Measurements from ENCODE around the gene CAV1.

GRCh38 chr7:116562529-116563121 lies 37.8 kb downstream of the CAV1 start:
- TF ChIP-seq NCOA5 (CRISPR knock-in tag; IDR thresholded peaks at IDR 0.05), result no peak
- no peak for TF ChIP-seq EP300 (IDR thresholded peaks at IDR 0.05; ENCODE audit: low read depth in 2 of 2, low read length in 2 of 2)
- TF ChIP-seq EP300 (CRISPR knock-in tag; IDR thresholded peaks at IDR 0.05; ENCODE audit: borderline replicate concordance), result no peak
- TF ChIP-seq ZNF318 (CRISPR knock-in tag; IDR thresholded peaks at IDR 0.05), result no peak
- no peak for TF ChIP-seq POLR2A (IDR thresholded peaks at IDR 0.05; ENCODE audit: insufficient read depth in 1 of 2, low read depth in 2 of 2, low read length in 2 of 2)
- TF ChIP-seq ZBTB33 (CRISPR knock-in tag; IDR thresholded peaks at IDR 0.05), result no peak
- TF ChIP-seq ZNF101 (CRISPR knock-in tag; IDR thresholded peaks at IDR 0.05; ENCODE audit: borderline replicate concordance, low read depth), result no peak
- TF ChIP-seq ZNF574 (CRISPR knock-in tag; IDR thresholded peaks at IDR 0.05), result no peak
- no peak for TF ChIP-seq TAF1 (CRISPR knock-in tag; IDR thresholded peaks at IDR 0.05)
- TF ChIP-seq ZNF230 (CRISPR knock-in tag; IDR thresholded peaks at IDR 0.05), result no peak
- TF ChIP-seq MAX (IDR thresholded peaks at IDR 0.05), result no peak

Data from HepG2 (cell line).